GM21447 (cell line): ENCODE measurements around the gene EIF4A3.
"Not testable (repeated sequence)": the region's sequence is repeated elsewhere in the genome, so short reads cannot be mapped to it uniquely, and the experiment has no call there.

ENCODE experiments used
- ATAC-seq: cut with Tn5 transposase; IDR thresholded peaks from one replicate; pipeline ENCODE4 v1.9.1; 2021; ENCODE audit not compliant: unreplicated experiment

The EIF4A3 gene

GRCh38 chr17:80101011-80101945 lies 45.6 kb downstream of the EIF4A3 start, which contains the start of gene GAA:
GAA (plus strand) TSS chr17:80101581; CDS start chr17:80104587, 3,006 bp downstream.
- ATAC-seq, result peak; percentile 52

DNA sequence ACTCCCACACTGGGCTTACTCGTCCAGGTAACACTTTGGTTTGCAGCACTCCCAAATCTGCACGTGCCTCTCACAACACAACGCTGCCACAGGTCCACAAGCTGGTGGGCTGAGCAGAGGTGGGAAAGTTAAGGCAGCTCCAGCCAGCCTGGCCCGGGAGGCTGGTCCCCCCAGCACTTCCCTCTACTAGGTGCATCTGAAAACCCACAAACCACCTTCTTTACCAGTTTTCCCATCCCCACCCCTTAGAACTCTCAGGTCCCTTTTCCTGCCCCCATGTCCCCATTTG lies 46.9 kb downstream of the EIF4A3 start:
- no peak for ATAC-seq

- ATAC-seq, result no peak
These were observed 47.5 kb downstream of the EIF4A3 start for GRCh38 chr17:80099291-80100034.

GRCh38 chr17:80097844-80098691 lies 48.9 kb downstream of the EIF4A3 start:
- no peak for ATAC-seq

- ATAC-seq, result no peak
These were observed 49.8 kb downstream of the EIF4A3 start for GRCh38 chr17:80097127-80097621.

- no peak for ATAC-seq
These were observed 50.3 kb downstream of the EIF4A3 start for GRCh38 chr17:80096561-80097021.

- no peak for ATAC-seq
These were observed 51.0 kb downstream of the EIF4A3 start for GRCh38 chr17:80095844-80096475.

DNA sequence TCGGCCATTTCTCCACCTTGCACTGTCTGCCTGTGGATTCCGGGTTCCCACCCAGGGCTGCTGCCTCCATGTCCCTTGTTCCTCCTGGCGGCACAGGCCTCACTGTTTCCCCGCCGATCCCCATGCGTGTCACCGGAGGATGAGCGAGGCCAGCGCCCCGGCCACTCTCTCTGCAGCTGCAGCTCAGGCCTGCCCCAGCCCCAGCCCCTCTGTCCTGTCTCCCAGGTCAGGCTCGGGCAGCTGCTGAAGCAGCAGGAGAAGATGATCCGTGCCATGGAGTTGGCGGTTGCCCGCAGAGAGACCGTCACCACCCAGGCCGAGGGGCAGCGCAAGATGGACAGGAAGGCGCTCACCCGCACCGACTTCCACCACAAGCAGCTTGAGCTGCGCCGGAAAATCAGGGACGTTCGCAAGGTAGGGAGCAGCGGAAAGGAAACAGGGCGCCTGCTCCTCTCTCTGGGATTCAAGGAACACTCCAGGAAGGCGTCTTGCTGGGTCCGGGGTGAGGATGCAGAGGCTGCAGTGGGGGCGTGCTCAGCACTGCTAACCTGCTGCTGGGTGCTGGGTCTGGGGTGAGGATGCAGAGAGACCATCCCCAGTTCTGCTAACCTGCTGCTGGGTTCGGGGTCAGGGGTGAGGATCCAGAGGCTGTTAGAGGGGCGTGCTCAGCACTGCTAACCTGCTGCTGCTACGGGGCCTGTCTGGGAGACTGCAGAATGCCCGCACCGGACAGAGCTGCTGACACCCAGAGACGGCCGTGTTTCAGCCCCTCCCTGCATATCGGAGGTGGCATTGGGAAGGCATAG lies 51.7 kb downstream of the EIF4A3 start:
- no peak for ATAC-seq

- ATAC-seq, result no peak
These were observed 54.0 kb downstream of the EIF4A3 start for GRCh38 chr17:80092959-80093358.

DNA sequence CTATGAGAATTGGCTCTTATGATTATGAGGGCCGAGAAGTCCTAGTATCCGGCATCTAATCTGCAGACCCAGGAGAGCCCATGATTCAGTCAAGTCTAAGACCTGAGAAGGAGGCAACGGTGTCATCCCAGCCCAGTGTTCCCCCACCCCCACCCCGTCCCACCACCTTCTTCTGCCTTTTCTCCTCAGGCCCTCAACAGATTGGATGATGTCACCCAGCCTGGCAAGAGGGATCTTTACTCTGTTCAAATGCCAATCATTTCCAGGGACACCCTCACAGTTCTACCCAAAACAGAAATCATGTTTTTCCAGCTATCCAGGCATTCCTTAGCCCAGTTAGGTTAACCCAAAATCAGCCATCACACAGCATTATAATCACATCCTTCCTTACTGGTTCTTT lies 55.6 kb downstream of the EIF4A3 start:
- ATAC-seq, result no peak

- ATAC-seq, result not testable (repeated sequence)
These were observed 56.8 kb downstream of the EIF4A3 start for GRCh38 chr17:80090164-80090563.

DNA sequence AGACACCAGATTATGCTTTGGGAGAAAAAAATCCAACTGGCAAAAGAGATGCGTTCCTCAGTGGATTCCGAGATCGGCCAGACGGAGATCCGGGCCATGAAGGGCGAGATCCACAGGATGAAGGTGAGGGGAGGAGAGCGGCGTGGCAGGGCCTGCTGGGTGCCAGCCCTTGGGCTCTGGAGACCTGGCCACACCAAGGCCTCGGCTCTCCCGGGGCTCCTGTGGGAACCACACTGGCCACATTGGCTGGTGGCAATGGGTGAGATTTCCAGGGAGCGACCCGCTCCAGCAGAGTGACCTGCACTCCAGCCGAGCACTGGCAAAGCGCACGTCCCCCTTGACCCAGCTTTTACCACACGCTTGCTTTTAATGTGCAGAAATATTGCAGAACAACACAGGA lies 57.2 kb downstream of the EIF4A3 start:
- ATAC-seq, result no peak

GRCh38 chr17:80087346-80088265 lies 59.3 kb downstream of the EIF4A3 start:
- ATAC-seq, result no peak

- no peak for ATAC-seq
These were observed 60.3 kb downstream of the EIF4A3 start for GRCh38 chr17:80086616-80087015.

DNA sequence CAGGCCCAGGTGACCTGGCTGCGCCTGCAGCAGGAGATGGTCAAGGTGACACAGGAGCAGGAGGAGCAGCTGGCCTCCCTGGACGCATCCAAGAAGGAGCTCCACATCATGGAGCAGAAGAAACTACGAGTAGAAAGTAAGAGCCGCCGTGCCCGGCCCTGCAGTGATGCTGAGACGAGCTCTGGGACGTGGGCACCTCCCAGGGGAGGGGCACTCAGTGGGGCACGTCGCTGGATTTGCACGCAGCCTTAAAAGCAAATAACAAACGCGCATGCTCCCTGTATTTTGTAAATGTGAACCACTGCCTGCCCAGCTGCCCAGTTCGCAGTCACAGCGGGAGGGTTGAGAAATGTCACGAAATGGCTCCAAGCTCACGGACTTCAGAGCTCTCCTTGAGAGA lies 60.8 kb downstream of the EIF4A3 start:
- ATAC-seq, result no peak

GRCh38 chr17:80084773-80085172 lies 62.2 kb downstream of the EIF4A3 start:
- no peak for ATAC-seq
